Activated naive CD4-positive, alpha-beta T cell treated with anti-CD3 and anti-CD28 coated beads for 36 hours (primary cell): ENCODE data around the gene RNF168. TPM values are rescaled to one million over a fixed set of nuclear protein-coding genes. Genes with fewer than 3 reads are reported as not detected.
"Not testable (repeated sequence)": the region's sequence is repeated elsewhere in the genome, so short reads cannot be mapped to it uniquely, and the experiment has no call there.

Experiments used
- CTCF ChIA-PET: fragments of 350-600 bp; sonication (Branson Sonifier 250); formaldehyde crosslinking; loops from one replicate; lab custom pipeline; 2021; ENCODE audit warnings: antibody characterized with exemption; lab: Charles Lee
- DNase-seq: peaks from one replicate; pipeline ENCODE4 v3.0.0-alpha.2; 2020
- H3K27ac Mint-ChIP-seq: one replicate; pipeline ENCODE4 v1.8.0; 2021; ENCODE audit warnings: mild to moderate bottlenecking, mixed read lengths
- H3K27me3 Mint-ChIP-seq: one replicate; pipeline ENCODE4 v1.8.0; 2021; ENCODE audit warnings: low read depth, mixed read lengths
- H3K36me3 Mint-ChIP-seq: one replicate; pipeline ENCODE4 v1.8.0; 2021; ENCODE audit warnings: low read depth, mixed read lengths
- H3K4me1 Mint-ChIP-seq: one replicate; pipeline ENCODE4 v1.8.0; 2021; ENCODE audit warnings: low read depth, mixed read lengths
- H3K4me3 Mint-ChIP-seq: one replicate; pipeline ENCODE4 v1.8.0; 2021; ENCODE audit warnings: mild to moderate bottlenecking, moderate library complexity, mixed read lengths
- H3K9me3 Mint-ChIP-seq: one replicate; pipeline ENCODE4 v1.8.0; 2021; ENCODE audit warnings: mixed read lengths
- intact Hi-C: fragments of 100-400 bp; cut with micrococcal nuclease; formaldehyde crosslinking; loops from one replicate; pipeline ENCODE4 v1.15.1; 2023
- total RNA-seq, 2 experiments: library from RNA; stranded (reverse); gene quantifications; one replicate each; pipeline ENCODE4 v1.2.3, GENCODE V29; 2021

RNF168 gene, protein sequence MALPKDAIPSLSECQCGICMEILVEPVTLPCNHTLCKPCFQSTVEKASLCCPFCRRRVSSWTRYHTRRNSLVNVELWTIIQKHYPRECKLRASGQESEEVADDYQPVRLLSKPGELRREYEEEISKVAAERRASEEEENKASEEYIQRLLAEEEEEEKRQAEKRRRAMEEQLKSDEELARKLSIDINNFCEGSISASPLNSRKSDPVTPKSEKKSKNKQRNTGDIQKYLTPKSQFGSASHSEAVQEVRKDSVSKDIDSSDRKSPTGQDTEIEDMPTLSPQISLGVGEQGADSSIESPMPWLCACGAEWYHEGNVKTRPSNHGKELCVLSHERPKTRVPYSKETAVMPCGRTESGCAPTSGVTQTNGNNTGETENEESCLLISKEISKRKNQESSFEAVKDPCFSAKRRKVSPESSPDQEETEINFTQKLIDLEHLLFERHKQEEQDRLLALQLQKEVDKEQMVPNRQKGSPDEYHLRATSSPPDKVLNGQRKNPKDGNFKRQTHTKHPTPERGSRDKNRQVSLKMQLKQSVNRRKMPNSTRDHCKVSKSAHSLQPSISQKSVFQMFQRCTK
- total RNA-seq: 10 to 100 TPM; 28.9 to 29.1 TPM

DNA sequence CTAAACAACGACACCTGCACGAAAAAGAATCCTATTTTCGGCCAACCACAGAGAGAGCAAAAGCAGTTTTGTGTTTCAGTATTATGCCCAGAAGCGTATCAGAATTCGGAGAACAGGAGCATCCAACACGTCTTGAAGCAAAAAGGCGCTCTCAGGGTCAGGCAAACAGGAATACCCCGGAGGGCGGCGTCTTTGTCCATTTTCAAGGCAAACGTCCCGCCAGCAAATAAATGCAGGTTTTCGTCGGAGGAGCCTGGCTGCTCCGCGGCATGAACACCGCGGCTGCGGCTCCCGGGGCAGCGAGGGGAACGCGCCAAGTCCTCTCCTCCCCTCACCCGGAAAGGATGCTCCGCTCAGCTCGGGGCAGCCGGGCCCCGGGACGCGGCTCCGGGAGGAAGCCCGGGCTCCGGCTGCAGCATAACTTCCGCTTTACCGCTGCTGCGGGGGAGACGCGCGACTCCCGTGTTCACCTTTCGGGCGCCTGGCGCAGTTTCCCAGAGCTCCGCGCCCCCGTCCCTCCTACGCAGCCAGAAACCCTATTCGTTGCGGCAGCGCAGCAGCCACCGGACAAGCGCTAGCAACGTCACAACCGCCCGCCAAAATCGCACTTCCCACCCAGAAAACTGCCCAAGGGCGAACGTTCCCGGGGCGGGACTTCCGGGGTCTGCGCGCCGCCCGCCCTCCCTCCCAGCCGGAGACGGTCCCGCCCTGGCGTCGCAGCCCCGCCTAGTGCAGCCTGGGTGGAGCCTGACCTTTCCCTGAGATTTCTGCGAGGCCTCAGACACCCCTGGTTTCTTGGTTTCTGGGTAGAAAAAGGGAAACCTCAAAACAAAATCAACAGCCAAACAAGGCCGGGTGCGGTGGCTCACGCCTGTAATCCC lies at the start of gene RNF168:
RNF168 (minus strand) TSS at position 573 of the 881 bp plus-strand sequence. CDS start 595 bp downstream, outside the sequence.
- Mint-ChIP-seq H3K4me3 (peak within 1 kb of the TSS; percentile 88), H3K27ac (peak within 1 kb of the TSS; percentile 93), H3K36me3 (peaks cover 28% of the 10 kb centered on the region), H3K9me3 (peaks cover 8% of the 10 kb centered on the region), H3K27me3 (no peaks in the 10 kb centered on the region), H3K4me1 (peaks cover 28% of the 10 kb centered on the region)
- intact Hi-C loops: loop anchor here (1.0 to 10.0 kb wide), 9 partner anchors 25 to 1059 kb away; partner anchors contain the start of genes ACAP2, DYNLT2B, TFRC and UBXN7
- CTCF ChIA-PET: interaction anchor here (6.2 kb wide), 1 partner anchor 21 kb away, joined by 37 read pairs; no protein-coding TSS in a partner anchor
- peak; percentile 97 for DNase-seq

GRCh38 chr3:196552253-196552652 lies 48.7 kb upstream of the RNF168 start:
- CTCF ChIA-PET: no interaction called here
- intact Hi-C loops: no loop called here
- H3K27me3 Mint-ChIP-seq: no peaks in the 10 kb centered on the region
- peaks cover 8% of the 10 kb centered on the region for H3K36me3 Mint-ChIP-seq
- H3K9me3 Mint-ChIP-seq: peaks cover 20% of the 10 kb centered on the region
- H3K27ac Mint-ChIP-seq: no peak overlapping the region
- DNase-seq: no peak
- H3K4me1 Mint-ChIP-seq: peaks cover 2% of the 10 kb centered on the region
- H3K4me3 Mint-ChIP-seq: no peak overlapping the region

GRCh38 chr3:196550172-196550571 lies 46.6 kb upstream of the RNF168 start:
- H3K27ac Mint-ChIP-seq, H3K27me3 Mint-ChIP-seq, DNase-seq, H3K36me3 Mint-ChIP-seq, H3K4me1 Mint-ChIP-seq, intact Hi-C loops, H3K4me3 Mint-ChIP-seq, CTCF ChIA-PET: not testable (repeated sequence)
- H3K9me3 Mint-ChIP-seq: peaks cover 20% of the 10 kb centered on the region

- CTCF ChIA-PET: interaction anchor here (0.7 kb wide), 1 partner anchor 11 kb away, joined by 3 read pairs; no protein-coding TSS in a partner anchor
- DNase-seq, H3K27me3 Mint-ChIP-seq, H3K27ac Mint-ChIP-seq, H3K36me3 Mint-ChIP-seq, H3K4me3 Mint-ChIP-seq, intact Hi-C loops, H3K4me1 Mint-ChIP-seq: not testable (repeated sequence)
- H3K9me3 Mint-ChIP-seq: peaks cover 20% of the 10 kb centered on the region
Observed at GRCh38 chr3:196549312-196549711, 45.7 kb upstream of the RNF168 start.

DNA sequence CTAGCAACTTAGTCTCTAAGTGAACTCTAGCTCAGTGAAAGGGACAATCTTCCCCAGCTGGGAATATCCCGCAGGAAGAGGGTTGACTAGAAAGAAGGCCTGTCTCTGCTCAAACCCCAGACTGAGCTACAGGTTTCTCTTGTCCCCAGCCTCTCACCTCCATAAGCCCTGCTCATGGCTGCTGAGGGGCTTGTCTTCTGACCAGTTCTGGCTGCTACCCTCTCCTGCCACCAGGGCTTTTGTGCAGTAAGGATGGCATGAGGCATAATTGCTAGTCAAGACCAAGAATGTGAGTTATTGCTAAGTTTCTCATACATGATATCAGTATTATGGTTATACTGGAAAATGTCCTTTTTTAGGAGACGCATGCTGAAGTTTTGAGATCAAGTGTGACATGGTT lies 43.5 kb upstream of the RNF168 start:
- Mint-ChIP-seq H3K36me3 (peaks cover 8% of the 10 kb centered on the region), H3K4me1 (no peaks in the 10 kb centered on the region), H3K27ac (no peak overlapping the region), H3K27me3 (peaks cover 2% of the 10 kb centered on the region), H3K4me3 (no peak overlapping the region), H3K9me3 (peaks cover 20% of the 10 kb centered on the region)
- CTCF ChIA-PET: interaction anchor here (0.5 to 1.0 kb wide), 3 partner anchors 23 to 35 kb away, joined by 3 to 4 read pairs (median 3); no protein-coding TSS in a partner anchor
- intact Hi-C loops: no loop called here
- DNase-seq: no peak

DNA sequence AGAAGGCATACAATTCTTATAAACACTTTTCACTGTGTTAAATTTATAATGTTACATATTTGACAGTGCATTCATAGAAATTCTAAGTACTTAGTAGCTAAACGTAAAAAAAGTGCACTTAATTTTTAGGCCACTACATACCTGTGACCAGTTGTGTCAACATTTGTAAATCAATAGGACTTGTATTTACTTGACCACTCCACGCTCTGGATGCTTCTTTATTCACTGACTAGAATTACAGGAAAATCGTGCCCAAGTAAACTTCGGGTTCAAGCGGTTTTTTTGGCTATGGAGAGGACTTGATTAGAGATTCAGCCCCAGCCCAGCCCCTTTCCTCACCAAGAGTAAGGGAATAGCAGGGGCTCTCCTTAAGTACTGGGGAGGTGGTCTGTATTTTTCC lies 43.0 kb upstream of the RNF168 start:
- Mint-ChIP-seq H3K36me3 (peaks cover 8% of the 10 kb centered on the region), H3K27me3 (peaks cover 2% of the 10 kb centered on the region), H3K4me3 (no peak overlapping the region), H3K4me1 (no peaks in the 10 kb centered on the region), H3K27ac (no peak overlapping the region), H3K9me3 (peaks cover 20% of the 10 kb centered on the region)
- CTCF ChIA-PET: interaction anchor here (1.0 kb wide), 1 partner anchor 27 kb away, joined by 3 read pairs; no protein-coding TSS in a partner anchor
- intact Hi-C loops: no loop called here
- no peak for DNase-seq

DNA sequence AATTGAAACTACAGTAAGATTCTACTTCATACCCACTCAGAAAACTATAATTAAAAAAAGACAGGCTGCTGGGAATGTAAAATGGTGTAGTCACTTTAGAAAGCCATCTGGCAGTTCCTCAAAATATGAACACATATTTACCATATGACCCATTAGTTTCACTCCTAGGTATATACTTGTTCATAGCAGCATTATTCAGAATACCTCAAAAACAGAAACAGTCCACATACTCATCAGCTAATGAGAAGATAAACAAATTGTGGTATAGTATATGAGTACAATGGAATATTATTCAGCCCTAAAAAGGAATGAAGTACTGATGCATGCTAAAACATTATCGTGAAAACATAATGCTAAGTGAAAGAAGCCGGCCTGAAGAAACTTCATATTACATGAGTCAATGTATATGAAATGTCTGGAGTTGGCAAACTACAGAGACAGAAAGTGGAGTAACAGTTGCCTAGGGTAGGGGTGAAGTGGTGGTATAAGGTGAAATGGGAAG lies 41.0 kb upstream of the RNF168 start:
- intact Hi-C loops: no loop called here
- H3K27me3 Mint-ChIP-seq: peaks cover 2% of the 10 kb centered on the region
- peaks cover 10% of the 10 kb centered on the region for H3K9me3 Mint-ChIP-seq
- no peaks in the 10 kb centered on the region for H3K4me1 Mint-ChIP-seq
- H3K36me3 Mint-ChIP-seq: peaks cover 3% of the 10 kb centered on the region
- no peak overlapping the region for H3K4me3 Mint-ChIP-seq
- no peak for DNase-seq
- CTCF ChIA-PET: no interaction called here
- H3K27ac Mint-ChIP-seq: no peak overlapping the region

GRCh38 chr3:196541684-196542445 lies 38.3 kb upstream of the RNF168 start:
- CTCF ChIA-PET: interaction anchor here (0.6 to 1.4 kb wide), 6 partner anchors 13 to 468 kb away, joined by 4 to 8 read pairs (median 4); no protein-coding TSS in a partner anchor
- no peaks in the 10 kb centered on the region for H3K9me3 Mint-ChIP-seq
- no peak overlapping the region for H3K4me3 Mint-ChIP-seq
- H3K36me3 Mint-ChIP-seq: no peaks in the 10 kb centered on the region
- H3K27ac Mint-ChIP-seq: no peak overlapping the region
- intact Hi-C loops: no loop called here
- H3K4me1 Mint-ChIP-seq: no peaks in the 10 kb centered on the region
- H3K27me3 Mint-ChIP-seq: peaks cover 2% of the 10 kb centered on the region
- no peak for DNase-seq

DNA sequence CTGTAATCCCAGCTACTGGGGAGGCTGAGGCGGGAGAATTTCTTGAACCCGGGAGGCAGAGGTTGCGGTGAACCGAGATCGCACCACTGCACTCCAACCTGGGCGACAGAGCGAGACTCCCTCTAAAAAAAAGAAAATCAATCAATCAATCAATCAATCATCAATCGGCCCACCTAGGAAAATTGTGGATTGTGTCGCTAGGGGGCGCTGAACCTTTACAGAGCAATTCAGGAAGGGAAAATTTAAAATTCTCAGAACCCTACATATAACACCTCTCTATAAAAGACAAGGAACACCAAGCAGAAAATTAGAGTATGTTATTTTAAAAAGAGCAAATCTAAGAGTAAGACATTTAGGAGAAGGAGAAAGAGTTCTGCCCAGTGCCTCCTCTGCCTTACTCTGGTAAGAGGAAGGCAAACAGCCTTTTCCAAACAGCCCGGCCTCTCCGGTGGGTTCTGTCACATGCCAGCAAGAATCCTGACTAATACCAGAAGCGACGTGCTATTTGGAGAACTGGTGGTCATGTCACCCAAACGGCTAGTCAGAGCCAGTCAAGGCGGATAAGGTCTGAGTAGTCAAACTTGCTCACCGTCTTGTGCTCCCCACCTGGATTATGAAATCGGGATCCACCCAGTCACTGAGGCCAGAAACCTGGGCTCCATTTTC lies 33.9 kb upstream of the RNF168 start:
- no peaks in the 10 kb centered on the region for H3K36me3 Mint-ChIP-seq
- peak; percentile 83 for DNase-seq
- no peaks in the 10 kb centered on the region for H3K4me1 Mint-ChIP-seq
- no peak overlapping the region for H3K4me3 Mint-ChIP-seq
- H3K27ac Mint-ChIP-seq: no peak overlapping the region
- no peaks in the 10 kb centered on the region for H3K9me3 Mint-ChIP-seq
- peaks cover 2% of the 10 kb centered on the region for H3K27me3 Mint-ChIP-seq
- CTCF ChIA-PET: interaction anchor here (0.6 to 3.1 kb wide), 11 partner anchors 8 to 199 kb away, joined by 3 to 12 read pairs (median 3); no protein-coding TSS in a partner anchor
- intact Hi-C loops: loop anchor here (1.0 to 2.0 kb wide), 5 partner anchors 31 to 431 kb away; partner anchors contain the start of genes FBXO45, PIGZ and WDR53

GRCh38 chr3:196533260-196533681 lies 29.7 kb upstream of the RNF168 start:
- CTCF ChIA-PET: interaction anchor here (0.6 kb wide), 1 partner anchor 163 kb away, joined by 4 read pairs; no protein-coding TSS in a partner anchor
- no peak overlapping the region for H3K27ac Mint-ChIP-seq
- intact Hi-C loops: no loop called here
- H3K27me3 Mint-ChIP-seq: peaks cover 2% of the 10 kb centered on the region
- H3K4me1 Mint-ChIP-seq: no peaks in the 10 kb centered on the region
- H3K4me3 Mint-ChIP-seq: no peak overlapping the region
- peaks cover 2% of the 10 kb centered on the region for H3K9me3 Mint-ChIP-seq
- DNase-seq: no peak
- H3K36me3 Mint-ChIP-seq: peaks cover 1% of the 10 kb centered on the region
